CD14-positive monocyte (primary cell): ENCODE measurements around the gene RPL35. TPM values are rescaled to one million over a fixed set of nuclear protein-coding genes. Genes with fewer than 3 reads are reported as not detected.

Experiments
- DNase-seq, 3 donors: peaks; one replicate each; pipeline ENCODE4 v3.0.0-alpha.2; 2011 to 2022
- H2AFZ ChIP-seq: 2 replicates; pipeline ENCODE4 v1.6.0; 2012; ENCODE audit warnings: mild to moderate bottlenecking, low read depth, low read length, inconsistent platforms; ENCODE audit not compliant: insufficient read depth, poor library complexity, severe bottlenecking
- H3K27ac ChIP-seq, 2 donors: 1 replicate in 1 of 2; 2 replicates in 1 of 2; pipeline ENCODE4 v1.5.1; 2012 to 2013; ENCODE audit warnings: low read length in 2 of 2, control low read depth in 1 of 2, inconsistent platforms in 1 of 2, low read depth in 1 of 2, mild to moderate bottlenecking in 1 of 2
- H3K27me3 ChIP-seq, 2 donors: one replicate each; pipeline versions ENCODE4 v1.6.0 to v1.6.1; 2011 to 2013; ENCODE audit warnings: low read length in 2 of 2; ENCODE audit not compliant: control insufficient read depth in 2 of 2, insufficient read depth in 2 of 2
- H3K36me3 ChIP-seq, 2 donors: replicated peaks in 1 of 2; 1 replicate in 1 of 2; 2 replicates in 1 of 2; pipeline versions ENCODE4 v1.5.1 to v1.6.1; 2012 to 2013; ENCODE audit warnings: low read length in 2 of 2, control low read depth in 1 of 2, inconsistent platforms in 1 of 2, mild to moderate bottlenecking in 1 of 2; ENCODE audit not compliant: insufficient read depth in 2 of 2, control insufficient read depth in 1 of 2
- H3K4me1 ChIP-seq, 2 donors: 1 replicate in 1 of 2; 2 replicates in 1 of 2; pipeline versions ENCODE4 v1.5.1 to v1.6.1; 2012 to 2013; ENCODE audit warnings: low read length in 2 of 2, control low read depth in 1 of 2, inconsistent platforms in 1 of 2, mild to moderate bottlenecking in 1 of 2, moderate library complexity in 1 of 2; ENCODE audit not compliant: insufficient read depth in 2 of 2, control insufficient read depth in 1 of 2
- H3K4me2 ChIP-seq: replicated peaks from 2 replicates; pipeline ENCODE3; 2012; ENCODE audit warnings: low read length, moderate library complexity, mild to moderate bottlenecking; ENCODE audit not compliant: poor library complexity, severe bottlenecking; ENCODE audit errors: extremely low read depth
- H3K4me3 ChIP-seq, 3 experiments: fragments of 200-600 bp in 1 of 3; sonication (generic) in 1 of 3; replicated peaks in 1 of 3; 1 replicate in 2 of 3; 2 replicates in 1 of 3; pipeline ENCODE4 v1.5.1; 2011 to 2013; ENCODE audit warnings: low read length in 3 of 3, mild to moderate bottlenecking in 3 of 3, control low read depth in 2 of 3, low read depth in 2 of 3, inconsistent platforms in 1 of 3, moderate library complexity in 1 of 3
- H3K79me2 ChIP-seq: 2 replicates; pipeline ENCODE4 v1.6.0; 2012; ENCODE audit warnings: mild to moderate bottlenecking, control low read depth, inconsistent platforms, low read length, moderate library complexity; ENCODE audit not compliant: insufficient read depth
- H3K9ac ChIP-seq: 2 replicates; pipeline ENCODE4 v1.6.0; 2017; ENCODE audit warnings: low read length, mild to moderate bottlenecking; ENCODE audit not compliant: insufficient read depth, poor library complexity, severe bottlenecking
- H3K9me3 ChIP-seq, 2 donors: replicated peaks in 1 of 2; 1 replicate in 1 of 2; 2 replicates in 1 of 2; pipeline versions ENCODE4 v1.5.1 to v1.6.1; 2012 to 2013; ENCODE audit warnings: low read length in 2 of 2, control low read depth in 1 of 2; ENCODE audit not compliant: control insufficient read depth in 1 of 2, insufficient read depth in 1 of 2
- H4K20me1 ChIP-seq: 2 replicates; pipeline ENCODE4 v1.6.0; 2012; ENCODE audit warnings: mild to moderate bottlenecking, low read length, control low read depth, moderate library complexity; ENCODE audit not compliant: insufficient read depth
- H3K27ac Mint-ChIP-seq, 7 donors: one replicate each; pipeline ENCODE4 v1.8.0; 2020; ENCODE audit warnings: mild to moderate bottlenecking in 7 of 7, mixed read lengths in 7 of 7, moderate library complexity in 6 of 7, inconsistent platforms in 2 of 7
- H3K27me3 Mint-ChIP-seq, 3 donors: one replicate each; pipeline ENCODE4 v1.8.0; 2021 to 2022; ENCODE audit warnings: low read depth in 3 of 3, mild to moderate bottlenecking in 3 of 3, mixed read lengths in 3 of 3, moderate library complexity in 3 of 3, inconsistent platforms in 1 of 3
- H3K36me3 Mint-ChIP-seq, 2 donors: one replicate each; pipeline ENCODE4 v1.8.0; 2020; ENCODE audit warnings: mixed read lengths in 2 of 2, inconsistent platforms in 1 of 2, mild to moderate bottlenecking in 1 of 2
- H3K4me1 Mint-ChIP-seq: one replicate; pipeline ENCODE4 v1.8.0; 2020; ENCODE audit warnings: mild to moderate bottlenecking, mixed read lengths
- H3K4me3 Mint-ChIP-seq, 2 donors: one replicate each; pipeline ENCODE4 v1.8.0; 2020; ENCODE audit warnings: mild to moderate bottlenecking in 2 of 2, mixed read lengths in 2 of 2, moderate library complexity in 1 of 2
- H3K9me3 Mint-ChIP-seq, 7 donors: one replicate each; pipeline ENCODE4 v1.8.0; 2020 to 2022; ENCODE audit warnings: mixed read lengths in 7 of 7, mild to moderate bottlenecking in 6 of 7, moderate library complexity in 6 of 7, inconsistent platforms in 2 of 7
- WGBS: methylation state at CpG from one replicate; pipeline ENCODE4 v1.1.5; 2013; ENCODE audit warnings: missing lambda C conversion rate; ENCODE audit not compliant: insufficient coverage; 5-methylcytosine and 5-hydroxymethylcytosine counted together
- intact Hi-C, 2 donors: fragments of 100-400 bp; cut with micrococcal nuclease; formaldehyde crosslinking; loops; one replicate each; pipeline versions ENCODE4 v1.15.0 to v1.15.1; 2023
- polyA plus RNA-seq, 3 donors: library from polyadenylated mRNA; depleted of rRNA in 1 of 3; unstranded in 2 of 3; stranded (reverse) in 1 of 3; fragments of 300-500 nt in 2 of 3; fragments of >200 nt in 1 of 3; fragmentation: Illumina TruSeq in 2 of 3; gene quantifications; 1 replicate in 2 of 3; 2 replicates in 1 of 3; pipeline ENCODE4 v1.2.3, GENCODE V29; 2012 to 2021
- TF ChIP-seq, protein P1 (sequence below): fragments of 200-600 bp; IDR thresholded peaks from one replicate; pipeline ENCODE4 v1.8.0; 2022; ENCODE audit warnings: antibody characterized with exemption, mild to moderate bottlenecking

Gene RPL35
- polyA plus RNA-seq, 3 donors, result 660 to 1,209 (median 828) TPM

DNA sequence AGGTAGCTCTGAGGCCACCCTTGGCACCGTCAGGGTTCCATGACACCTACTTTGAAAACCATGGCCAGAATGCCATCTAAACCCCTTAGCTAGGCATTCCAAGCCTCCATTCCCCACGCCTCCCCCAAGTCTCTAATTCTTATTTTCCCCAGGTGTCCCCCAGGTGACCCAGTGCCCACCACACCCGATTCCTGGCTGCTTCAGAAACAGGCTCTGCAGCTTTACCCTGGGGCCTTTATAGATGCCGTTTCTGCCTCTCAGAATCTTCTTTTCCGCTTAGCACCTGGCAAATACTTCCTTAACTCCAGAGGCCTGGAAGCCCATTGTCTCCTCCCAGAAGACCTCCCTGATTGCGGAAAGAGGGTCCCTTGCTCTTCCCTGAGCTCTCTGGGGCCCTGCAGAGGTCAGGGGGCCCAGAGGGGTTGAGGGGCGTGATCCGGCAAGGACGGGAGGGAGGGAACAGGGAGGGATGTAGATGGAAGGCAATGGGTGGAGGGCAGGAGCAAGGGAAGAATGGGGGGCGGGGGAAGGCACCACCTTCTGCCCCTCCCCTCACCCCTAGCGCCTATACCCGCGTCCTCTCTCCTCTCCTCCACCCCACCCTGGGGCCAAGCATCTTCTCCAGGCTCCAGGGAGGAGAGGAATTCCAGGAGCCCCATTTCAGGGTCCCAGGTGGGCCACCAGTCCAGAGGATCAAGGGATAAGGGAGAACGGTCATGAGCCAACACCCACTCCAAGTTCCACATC lies 20.5 kb downstream of the RPL35 start:
- no peak overlapping the region for H3K9ac ChIP-seq
- H3K4me2 ChIP-seq, result no peak overlapping the region
- DNase-seq, result no peak
- Mint-ChIP-seq H3K36me3 (peaks cover 0 to 3% of the 10 kb centered on the region in 2 donors), H3K27ac (peak overlapping the region in 1 of 7 donors; percentile 33), H3K4me3 (no peak overlapping the region), H3K27me3 (peaks cover 8 to 32% (median 28%) of the 10 kb centered on the region in 3 donors), H3K9me3 (peaks cover 0 to 6% (median 4%) of the 10 kb centered on the region in 7 donors), H3K4me1 (peaks cover 5% of the 10 kb centered on the region)
- no peaks in the 10 kb centered on the region for H3K4me1 ChIP-seq
- WGBS, result 87% methylated on average over 7 of the region's 14 CpGs
- intact Hi-C loops, result no loop called here
- no peaks in the 10 kb centered on the region for H4K20me1 ChIP-seq
- no peak overlapping the region for H2AFZ ChIP-seq
- H3K9me3 ChIP-seq, result no peaks in the 10 kb centered on the region
- H3K27ac ChIP-seq, result no peak overlapping the region
- no peaks in the 10 kb centered on the region for H3K36me3 ChIP-seq
- H3K27me3 ChIP-seq, result peaks cover 0 to 12% of the 10 kb centered on the region in 2 donors
- TF ChIP-seq, protein P1, sequence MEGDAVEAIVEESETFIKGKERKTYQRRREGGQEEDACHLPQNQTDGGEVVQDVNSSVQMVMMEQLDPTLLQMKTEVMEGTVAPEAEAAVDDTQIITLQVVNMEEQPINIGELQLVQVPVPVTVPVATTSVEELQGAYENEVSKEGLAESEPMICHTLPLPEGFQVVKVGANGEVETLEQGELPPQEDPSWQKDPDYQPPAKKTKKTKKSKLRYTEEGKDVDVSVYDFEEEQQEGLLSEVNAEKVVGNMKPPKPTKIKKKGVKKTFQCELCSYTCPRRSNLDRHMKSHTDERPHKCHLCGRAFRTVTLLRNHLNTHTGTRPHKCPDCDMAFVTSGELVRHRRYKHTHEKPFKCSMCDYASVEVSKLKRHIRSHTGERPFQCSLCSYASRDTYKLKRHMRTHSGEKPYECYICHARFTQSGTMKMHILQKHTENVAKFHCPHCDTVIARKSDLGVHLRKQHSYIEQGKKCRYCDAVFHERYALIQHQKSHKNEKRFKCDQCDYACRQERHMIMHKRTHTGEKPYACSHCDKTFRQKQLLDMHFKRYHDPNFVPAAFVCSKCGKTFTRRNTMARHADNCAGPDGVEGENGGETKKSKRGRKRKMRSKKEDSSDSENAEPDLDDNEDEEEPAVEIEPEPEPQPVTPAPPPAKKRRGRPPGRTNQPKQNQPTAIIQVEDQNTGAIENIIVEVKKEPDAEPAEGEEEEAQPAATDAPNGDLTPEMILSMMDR, result no peak
- H3K4me3 ChIP-seq, result no peak overlapping the region
- H3K79me2 ChIP-seq, result no peaks in the 10 kb centered on the region

DNA sequence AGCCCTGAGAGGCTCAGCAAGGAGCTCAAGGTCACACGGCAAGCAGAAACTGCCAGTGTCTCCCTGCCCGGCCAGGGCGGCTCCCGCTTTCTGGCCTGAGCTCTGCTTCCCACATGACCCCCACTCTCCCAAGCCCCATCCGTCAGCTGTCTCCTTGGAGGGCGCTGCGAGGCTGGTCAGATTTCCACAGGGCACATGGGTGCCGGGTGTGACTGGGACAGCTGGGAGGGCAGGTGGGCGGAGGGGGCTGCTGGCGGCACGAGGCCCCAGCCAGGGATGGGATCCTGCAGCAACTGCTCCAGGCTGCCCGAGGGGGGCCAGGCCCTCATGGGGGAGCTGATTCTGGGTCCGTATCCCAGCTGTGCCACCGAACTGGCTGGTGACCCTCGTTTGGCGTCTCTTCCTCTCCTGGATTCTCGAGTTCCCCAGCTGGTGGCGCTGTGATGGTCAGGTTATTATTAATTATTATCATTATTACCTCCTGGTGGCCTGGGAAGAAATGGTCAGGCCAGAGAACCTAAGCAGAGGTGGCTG lies 21.4 kb downstream of the RPL35 start:
- H3K36me3 ChIP-seq, result no peaks in the 10 kb centered on the region
- H3K27ac Mint-ChIP-seq, result no peak overlapping the region
- peaks cover 5% of the 10 kb centered on the region for H3K4me1 Mint-ChIP-seq
- H3K79me2 ChIP-seq, result no peaks in the 10 kb centered on the region
- TF ChIP-seq, protein P1, result peak; percentile 33
- H3K27me3 ChIP-seq, result peaks cover 0 to 12% of the 10 kb centered on the region in 2 donors
- WGBS, result 91% methylated on average over 9 of the region's 18 CpGs
- H4K20me1 ChIP-seq, result no peaks in the 10 kb centered on the region
- intact Hi-C loops, result no loop called here
- H3K4me2 ChIP-seq, result no peak overlapping the region
- H2AFZ ChIP-seq, result no peak overlapping the region
- no peak overlapping the region for H3K4me3 Mint-ChIP-seq
- no peak overlapping the region for H3K27ac ChIP-seq
- peaks cover 10 to 34% (median 28%) of the 10 kb centered on the region in 3 donors for H3K27me3 Mint-ChIP-seq
- no peaks in the 10 kb centered on the region for H3K9me3 ChIP-seq
- H3K4me3 ChIP-seq, result no peak overlapping the region
- H3K9me3 Mint-ChIP-seq, result peaks cover 0 to 6% (median 4%) of the 10 kb centered on the region in 7 donors
- peaks cover 0 to 5% of the 10 kb centered on the region in 2 donors for H3K36me3 Mint-ChIP-seq
- no peak for DNase-seq
- no peak overlapping the region for H3K9ac ChIP-seq
- no peaks in the 10 kb centered on the region for H3K4me1 ChIP-seq
